Measurements from ENCODE around the gene PRKACG.

The PRKACG gene

DNA sequence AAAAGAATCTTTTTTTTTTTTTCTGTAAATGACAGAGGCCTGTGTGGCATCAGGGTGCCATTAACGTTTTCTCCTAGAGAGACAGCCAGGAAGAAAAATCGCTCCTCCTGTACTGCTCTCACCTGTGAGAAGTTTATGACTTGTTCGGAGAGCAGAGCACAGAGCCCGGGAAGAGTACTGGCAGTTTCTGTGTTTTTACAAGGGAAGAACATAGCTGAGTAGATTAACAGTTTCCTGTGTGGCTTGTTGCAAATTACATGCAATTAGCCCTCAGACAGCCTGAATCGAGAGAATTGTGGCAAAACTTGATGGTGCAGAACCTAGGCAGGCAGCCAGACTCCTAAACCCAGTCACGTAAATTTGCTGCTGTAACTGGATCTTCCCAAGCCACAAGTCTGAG, 32.1 kb downstream of the PRKACG start:
- DNase-seq (ENCODE audit: low read depth): no peak

DNA sequence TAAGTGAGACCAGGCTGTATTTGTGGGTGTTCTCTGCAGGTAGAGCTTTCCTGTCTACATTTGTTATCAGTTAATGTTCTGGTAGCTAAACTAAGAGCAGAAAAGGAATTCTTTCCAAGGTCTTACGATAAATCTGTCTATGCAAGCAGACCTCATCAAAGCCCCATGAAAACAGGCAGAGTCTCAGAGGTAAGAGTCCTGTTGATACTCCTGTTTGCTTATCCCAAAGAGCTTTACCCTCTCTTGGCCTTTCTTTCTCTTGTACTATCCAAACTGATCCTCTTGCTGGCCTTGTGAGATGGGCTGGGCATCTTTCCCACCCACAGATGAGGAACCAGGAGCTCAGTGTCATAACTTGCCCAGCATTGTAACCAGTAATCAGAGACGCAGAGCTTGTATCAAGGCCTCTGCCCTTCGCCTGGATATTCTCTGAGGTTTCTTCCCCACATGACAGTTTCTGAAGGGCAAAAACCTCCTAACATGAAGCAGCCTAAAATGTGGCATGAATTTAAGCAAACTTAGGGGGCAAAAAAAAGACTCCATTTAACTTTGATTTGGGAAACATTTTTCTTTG, 33.5 kb downstream of the PRKACG start:
- no peak for DNase-seq (ENCODE audit: low read depth)

DNA sequence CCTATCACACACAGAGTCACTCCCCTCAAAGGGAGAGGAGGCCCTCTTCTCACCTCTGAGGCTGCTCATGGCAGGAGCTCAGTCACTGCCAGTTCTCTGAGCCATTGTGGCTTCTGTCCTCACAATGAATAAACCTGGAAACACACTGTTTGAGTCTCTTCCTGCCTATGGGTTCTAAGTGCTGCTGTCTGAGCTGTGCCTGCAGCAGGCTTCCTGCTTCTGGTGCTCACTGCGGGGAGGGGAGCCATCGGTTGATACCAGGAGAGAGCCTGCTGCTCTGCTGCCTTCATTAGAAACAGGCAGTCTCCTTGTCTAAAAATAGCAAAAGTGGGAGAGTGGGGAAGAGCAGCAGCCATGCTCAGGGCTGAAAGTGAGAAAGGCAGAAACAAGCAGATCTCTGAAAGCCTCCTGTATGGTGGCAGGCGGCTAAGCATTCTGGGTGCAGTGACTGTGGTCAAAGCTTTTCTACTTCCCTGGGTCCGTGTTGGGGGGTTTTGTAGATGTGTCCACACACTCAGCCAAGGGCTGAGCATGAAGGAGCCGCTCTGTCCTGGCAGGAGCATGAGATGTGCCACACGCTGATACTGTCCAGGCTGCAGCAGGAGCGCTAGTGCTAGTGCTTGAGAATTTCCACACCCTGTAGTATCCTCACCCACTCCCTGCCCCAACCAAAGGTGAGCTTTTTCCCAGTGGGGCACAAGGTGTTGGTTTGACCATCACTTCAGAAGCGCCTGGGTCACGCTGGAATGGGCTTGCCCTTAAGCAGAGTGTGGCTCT, 34.2 kb downstream of the PRKACG start:
- DNase-seq (ENCODE audit: low read depth): no peak

DNA sequence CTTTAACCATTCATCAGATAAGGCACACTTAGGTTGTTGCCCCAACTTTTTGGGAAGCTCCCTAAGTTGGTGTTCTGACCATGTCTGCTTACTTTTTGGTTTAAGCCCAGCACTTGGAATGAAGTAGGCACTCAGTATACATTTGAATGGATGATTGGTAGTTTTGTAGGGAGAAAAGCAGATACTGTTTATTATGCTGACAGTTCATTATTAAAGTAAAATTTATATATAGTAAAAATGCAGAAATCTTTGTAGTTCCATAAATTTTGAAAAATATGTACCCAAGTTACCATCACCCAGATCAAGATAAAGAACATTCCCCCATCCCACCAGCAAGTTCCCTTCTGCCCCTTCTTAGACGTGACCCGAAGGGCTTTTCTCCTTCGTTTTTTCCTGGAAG, 35.4 kb downstream of the PRKACG start:
- no peak for DNase-seq (ENCODE audit: low read depth)

DNA sequence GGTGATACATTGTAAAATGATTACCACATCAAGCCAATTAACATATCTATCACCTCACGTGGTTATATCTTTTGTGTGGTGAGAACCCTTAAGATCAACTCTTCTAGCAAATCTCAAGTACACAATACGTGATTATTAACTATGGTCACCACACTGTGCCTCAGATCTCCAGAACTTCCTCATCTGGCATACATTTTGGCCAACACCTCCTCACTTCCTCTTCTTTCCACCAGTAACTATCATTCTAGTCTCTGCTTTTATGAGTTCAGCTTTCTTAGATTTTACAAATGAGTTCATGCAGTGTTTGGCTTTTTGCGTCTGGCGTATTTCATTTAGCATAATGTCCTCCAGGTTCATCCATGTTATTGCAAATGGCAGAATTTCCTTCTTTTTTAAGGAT, 35.8 kb downstream of the PRKACG start:
- DNase-seq (ENCODE audit: low read depth): no peak

DNA sequence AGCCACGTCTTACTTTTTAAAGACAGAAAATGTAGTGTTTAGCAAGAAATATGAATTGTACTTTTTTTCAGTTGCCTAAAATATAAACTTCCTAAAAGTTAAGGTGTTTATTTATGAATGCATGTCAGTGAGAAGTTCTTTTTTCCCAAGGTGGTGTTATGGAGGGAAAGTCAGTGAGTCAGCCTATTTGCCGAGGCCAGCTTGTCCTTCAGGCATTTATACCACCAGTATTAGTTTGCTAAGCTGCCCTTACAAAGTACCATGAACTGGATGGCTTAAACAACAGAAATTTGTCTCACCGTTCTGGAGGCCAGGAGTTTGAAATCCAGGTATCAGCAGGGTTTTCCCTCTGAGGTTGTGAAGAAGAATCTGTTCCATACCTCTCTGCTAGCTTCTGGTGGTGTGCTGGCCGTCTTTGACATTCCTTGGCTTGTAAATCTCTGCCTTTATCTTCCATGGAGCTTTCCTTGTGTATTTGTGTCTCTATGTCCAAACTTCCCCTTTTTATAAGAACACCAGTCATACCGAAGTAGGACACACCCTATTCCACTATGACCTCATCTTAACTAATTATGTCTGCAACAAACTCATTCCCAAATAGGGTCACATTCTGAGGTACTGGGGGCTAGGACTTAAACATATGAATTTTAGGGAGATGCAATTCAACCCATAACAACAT, 38.4 kb downstream of the PRKACG start:
- DNase-seq (ENCODE audit: low read depth): no peak

DNA sequence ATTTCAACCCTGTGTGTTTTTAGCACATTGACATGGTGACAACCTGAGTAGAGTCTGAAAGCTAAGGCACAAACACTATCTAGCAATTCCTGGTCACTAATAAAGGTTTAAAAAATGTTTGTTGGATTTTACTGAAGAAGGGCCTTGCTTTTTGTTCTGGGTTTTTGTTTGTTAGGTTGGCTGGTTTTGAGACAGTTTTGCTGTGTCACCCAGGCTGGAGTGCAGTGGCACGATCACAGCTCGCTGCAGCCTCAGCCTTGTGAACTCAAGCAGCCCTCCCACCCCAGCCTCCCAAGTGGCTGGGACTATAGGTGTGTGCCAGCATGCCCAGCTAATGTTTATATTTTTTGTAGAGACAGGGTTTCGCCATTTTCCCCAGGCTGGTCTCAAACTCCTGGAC, 39.0 kb downstream of the PRKACG start:
- no peak for DNase-seq (ENCODE audit: low read depth)

DNA sequence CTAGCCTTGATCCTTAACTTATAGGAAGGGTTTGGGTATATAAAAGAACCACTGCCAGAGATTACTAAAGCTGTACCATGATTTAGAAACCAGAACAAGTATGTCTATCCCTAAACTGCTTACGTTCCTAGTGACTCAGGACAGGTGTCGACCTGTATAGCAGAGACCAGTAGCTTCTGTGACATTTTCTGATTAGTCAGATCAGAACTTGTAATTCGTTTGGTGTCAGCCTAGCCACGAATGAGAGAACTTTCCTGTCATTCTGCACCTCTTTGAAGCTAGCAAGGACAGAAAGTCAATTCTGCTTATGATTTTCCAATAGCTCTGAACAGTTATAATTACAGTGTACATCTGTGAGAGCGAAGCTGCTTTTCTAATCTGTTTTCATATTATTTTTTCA, 39.5 kb downstream of the PRKACG start:
- no peak for DNase-seq (ENCODE audit: low read depth)

DNA sequence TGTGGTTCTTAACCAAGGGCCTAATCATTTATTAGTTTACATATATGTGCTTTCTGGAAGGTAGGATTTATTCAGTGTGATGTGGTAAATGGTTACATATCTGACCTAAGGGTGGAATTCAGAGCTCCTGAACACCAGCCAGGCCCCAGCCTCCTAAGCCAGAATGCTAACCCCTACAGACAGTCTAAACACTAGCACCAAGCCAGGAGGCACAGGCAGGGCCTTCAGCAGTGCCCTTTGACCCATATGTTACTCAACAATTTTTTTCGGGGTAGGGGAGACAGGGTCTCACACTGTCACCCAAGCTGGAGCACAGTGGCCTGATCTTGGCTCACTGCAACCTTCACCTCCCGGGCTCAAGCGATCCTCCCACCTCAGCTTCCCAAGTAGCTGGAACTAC, 40.3 kb downstream of the PRKACG start:
- DNase-seq (ENCODE audit: low read depth): no peak

DNA sequence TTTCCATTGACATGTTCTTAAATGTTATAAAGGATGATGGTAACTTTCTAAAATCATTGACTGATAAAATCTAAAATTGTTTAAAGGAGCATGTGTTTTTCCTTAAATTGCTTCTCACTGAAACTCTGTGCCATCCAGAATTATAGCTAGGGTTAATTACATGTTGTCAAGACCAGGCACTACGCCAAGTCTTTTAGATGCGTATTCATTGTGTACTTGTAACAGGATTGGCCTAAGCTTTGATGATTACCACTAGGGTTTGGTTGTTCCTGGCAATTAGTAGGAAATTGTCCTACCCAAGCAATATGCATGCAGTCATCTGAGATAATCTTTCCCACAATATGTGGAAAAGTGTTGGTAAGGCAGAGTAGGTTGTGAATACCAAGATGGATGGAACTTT, 43.8 kb downstream of the PRKACG start:
- no peak for DNase-seq (ENCODE audit: low read depth)

DNA sequence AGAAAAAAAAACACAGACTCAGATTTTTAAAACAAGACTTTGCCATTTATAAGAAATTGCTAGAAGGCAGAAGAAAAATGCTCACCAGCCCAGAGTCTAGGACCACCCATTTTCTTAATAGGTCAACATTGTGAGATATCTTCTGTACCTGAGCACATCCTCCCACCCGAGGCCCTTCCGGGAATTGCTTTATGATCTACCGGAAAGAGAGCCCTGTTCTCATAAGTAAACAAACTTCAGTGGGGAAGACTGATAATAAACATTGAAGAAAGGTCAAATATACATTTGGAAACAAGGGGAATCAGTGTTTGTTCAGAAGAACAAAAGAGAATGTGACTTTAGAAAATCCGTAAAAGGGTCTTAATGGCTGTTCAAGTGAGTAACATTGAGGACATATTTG, 44.4 kb downstream of the PRKACG start:
- no peak for DNase-seq (ENCODE audit: low read depth)

DNA sequence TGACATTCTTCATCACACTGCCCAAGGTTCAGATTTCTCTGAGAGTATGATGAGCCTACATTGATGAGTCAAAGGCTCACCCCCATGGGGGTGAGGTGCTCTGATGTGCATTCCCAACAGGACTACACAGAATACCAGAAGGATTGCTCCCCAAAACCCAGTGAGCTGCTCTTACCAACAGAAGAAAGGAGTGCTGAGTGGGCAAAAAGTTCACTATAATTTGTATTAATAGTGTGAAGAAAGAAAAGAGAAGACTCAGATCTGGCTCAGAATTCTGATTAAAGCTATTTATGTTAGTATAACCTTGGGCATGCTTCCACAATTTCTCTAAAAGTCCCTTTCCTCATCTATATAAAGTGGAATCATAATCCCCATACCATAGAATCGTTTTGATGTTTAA, 46.1 kb downstream of the PRKACG start:
- no peak for DNase-seq (ENCODE audit: low read depth)

DNA sequence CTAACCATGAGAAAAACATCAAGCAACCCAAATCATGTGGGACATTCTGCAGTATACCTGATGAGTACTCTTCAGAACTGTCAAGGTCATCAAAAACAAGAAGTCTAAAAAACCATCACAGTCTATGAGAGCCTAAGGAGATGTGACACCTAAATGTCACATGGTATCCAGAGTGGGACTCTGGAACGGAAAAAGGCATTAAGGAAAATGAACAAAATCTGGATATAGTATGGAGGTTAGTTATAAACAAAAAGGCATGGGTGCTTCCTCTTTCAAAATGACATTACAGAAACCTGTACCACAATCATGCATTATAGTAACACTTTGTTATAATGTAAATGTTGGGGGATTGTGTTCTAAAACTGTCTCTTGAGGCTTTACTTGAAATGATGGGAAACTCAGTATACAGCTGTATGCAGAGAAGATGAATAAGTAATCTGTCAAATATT, 47.4 kb downstream of the PRKACG start:
- no peak for DNase-seq (ENCODE audit: low read depth)

DNA sequence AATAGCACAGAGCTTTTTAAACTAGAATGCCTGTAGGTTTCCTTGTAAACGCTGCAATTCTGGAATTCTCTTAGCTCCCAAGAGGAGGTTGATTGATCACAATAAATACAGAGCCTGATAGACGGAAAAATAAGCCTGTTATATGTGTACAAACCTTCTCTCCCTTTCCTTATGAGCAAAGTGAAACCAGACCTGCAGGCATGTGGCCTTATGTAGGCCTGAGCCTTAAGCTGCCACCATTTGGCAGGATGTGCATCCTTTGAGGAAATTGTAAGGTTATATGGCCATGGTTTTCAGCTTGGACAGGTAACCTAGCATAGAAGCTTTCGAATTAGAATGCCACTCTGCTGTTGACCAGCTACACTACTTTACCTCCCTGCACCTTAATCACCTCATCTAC, 49.1 kb downstream of the PRKACG start:
- no peak for DNase-seq (ENCODE audit: low read depth)

DNA sequence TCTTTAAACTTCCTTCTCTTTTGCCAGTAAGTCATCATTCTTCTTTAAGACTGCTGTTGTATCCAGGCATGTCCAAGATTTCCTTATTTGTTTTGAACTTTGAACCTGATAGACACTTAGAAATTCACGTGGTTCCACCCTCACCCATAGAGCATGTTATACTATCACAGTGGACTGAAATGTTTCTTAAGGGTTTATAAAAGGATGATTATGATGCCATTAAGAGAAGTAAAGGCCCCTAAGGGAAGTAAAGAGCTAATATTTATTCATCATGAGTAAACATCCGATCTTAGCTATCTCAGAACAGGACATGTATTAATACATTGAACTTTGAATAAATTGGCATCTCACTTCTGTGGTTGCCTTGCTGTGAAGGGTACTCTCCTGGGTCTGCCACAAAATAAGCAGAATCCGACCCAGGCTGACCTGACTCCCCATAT, 49.8 kb downstream of the PRKACG start:
- no peak for DNase-seq (ENCODE audit: low read depth)

DNA sequence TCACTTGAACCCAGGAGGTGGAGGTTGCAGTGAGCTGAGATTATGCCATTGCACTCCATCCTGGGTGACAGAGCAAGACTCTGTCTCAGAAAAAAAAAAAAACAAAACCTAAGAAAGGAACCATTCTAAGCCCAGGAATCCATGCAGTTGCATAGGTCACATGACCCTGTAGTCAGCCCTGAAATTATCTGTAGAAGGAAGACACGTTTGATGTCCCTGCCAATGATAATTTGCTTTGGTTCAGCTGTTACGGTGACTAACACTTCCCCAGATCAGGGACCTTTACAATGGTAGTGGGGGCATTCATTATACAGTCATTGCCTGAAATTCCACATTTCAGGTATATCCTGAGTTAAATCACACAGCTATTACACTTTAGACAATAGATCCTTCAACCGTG, 50.5 kb downstream of the PRKACG start:
- DNase-seq (ENCODE audit: low read depth): no peak

All from GM04503 (cell line).